Heart right ventricle (tissue), 16 donors: Measurements from ENCODE around the gene MYDGF. TPM values are rescaled to one million over a fixed set of nuclear protein-coding genes. Genes with fewer than 3 reads are reported as not detected.

Source experiments
- ATAC-seq, 8 donors: fragments of 200-7000 bp; cut with Tn5 transposase; one replicate each; pipeline ENCODE4 v1.9.1; 2020; ENCODE audit warnings: mild to moderate bottlenecking in 8 of 8, moderate library complexity in 8 of 8, moderate number of reproducible peaks in 1 of 8
- DNase-seq, 2 donors: peaks; one replicate each; pipeline ENCODE4 v3.0.0-alpha.2; 2020
- H3K27ac ChIP-seq, 10 donors: fragments of 200-600 bp; sonication (generic) in 2 of 10; one replicate each; pipeline versions ENCODE4 v1.5.0 to v1.8.0; 2020 to 2022; ENCODE audit warnings: mild to moderate bottlenecking in 3 of 10
- H3K27me3 ChIP-seq, 7 donors: fragments of 200-600 bp; one replicate each; pipeline ENCODE4 v1.8.0; 2021 to 2022; ENCODE audit warnings: mild to moderate bottlenecking in 2 of 7
- H3K36me3 ChIP-seq, 9 donors: fragments of 200-600 bp; sonication (generic) in 1 of 9; one replicate each; pipeline versions ENCODE4 v1.5.0 to v1.8.0; 2020 to 2022; ENCODE audit warnings: mild to moderate bottlenecking in 2 of 9
- H3K4me1 ChIP-seq, 9 donors: fragments of 200-600 bp; sonication (generic) in 1 of 9; one replicate each; pipeline versions ENCODE4 v1.5.0 to v1.8.0; 2020 to 2022; ENCODE audit warnings: mild to moderate bottlenecking in 4 of 9
- H3K4me3 ChIP-seq, 10 donors: fragments of 200-600 bp; sonication (generic) in 2 of 10; one replicate each; pipeline versions ENCODE4 v1.5.0 to v1.8.0; 2020 to 2022; ENCODE audit warnings: mild to moderate bottlenecking in 7 of 10, moderate library complexity in 2 of 10
- H3K9me3 ChIP-seq, 11 donors: fragments of 200-600 bp in 10 of 11; sonication (generic) in 2 of 11; one replicate each; pipeline versions ENCODE4 v1.5.0 to v1.8.0; 2013 to 2022; ENCODE audit warnings: mild to moderate bottlenecking in 2 of 11, control low read depth in 1 of 11, moderate library complexity in 1 of 11
- WGBS, 2 donors: extraction: QIAGEN DNeasy Blood & Tissue Kit; methylation state at CpG; one replicate each; pipeline ENCODE4 v1.1.7; 2013; ENCODE audit warnings: inconsistent platforms in 1 of 2; 5-methylcytosine and 5-hydroxymethylcytosine counted together
- intact Hi-C, 10 donors: fragments of 100-400 bp; cut with DNase I; formaldehyde crosslinking; loops; one replicate each; pipeline versions ENCODE4 v1.11.1 to v1.14.2; 2022
- polyA plus RNA-seq, 2 donors: library from polyadenylated mRNA; stranded (reverse); fragments of 200-250 nt; gene quantifications; one replicate each; pipeline ENCODE4 v1.2.3, GENCODE V29; 2013
- total RNA-seq, 10 donors: library from RNA; stranded (reverse); fragmentation: NEBNext Ultra II Directional in 3 of 10; extraction: Animal tissue kit (Norgen Biotek cat#: 25700) in 3 of 10; gene quantifications; one replicate each; pipeline versions ENCODE4 v1.2.1 to v1.2.4, GENCODE V29; 2021 to 2023
- TF ChIP-seq, protein P1 (sequence below), 9 donors: fragments of 200-600 bp; sonication (generic) in 2 of 9; IDR thresholded peaks; one replicate each; pipeline versions ENCODE4 v1.5.0 to v1.8.0; 2021 to 2022; ENCODE audit warnings: antibody characterized with exemption in 9 of 9, mild to moderate bottlenecking in 5 of 9, moderate library complexity in 1 of 9
- donor health status: Arrhythmogenic right ventricular cardiomyopathy.
- donor health status: ischemic (EF 13 %, LVEDD 7.1; RV severe dilation, severe dysfunction).
- donor health status: healthy with polysubstance abuse.
- donor health status: DM: no; HTN: yes; CAD: no.
- donor health status: DM: no; HTN: no; CAD: no.
- donor health status: ischemic (EF 25% LVEDD 6.9; RV normal size, moderate dysfunction).
- donor health status: ischemic (EF 25% LVEDD 5.7; RV mildly dilated, moderate dysfunction).
- donor health status: healthy.
- donor health status: DM: yes; HTN: yes; CAD: no.
- donor health status: Ischemic cardiomyopathy.
- donor health status: ischemic (EF 35%, LVEDD 5.7; RV mildly dilated, moderate dysfunction).
- donor health status: nonischemic (EF 11% LVEDD 7.7; RV severe dilation, severe dysfunction).
- donor health status: DM: yes; HTN: yes; CAD: no.
- donor health status: PGD.
- donor health status: ischemic (EF 29% LVEDD 5.4; RV normal size, mild dysfunction).
- donor health status: nonischemic (EF 23%, LVEDD 6.1; RV moderate dilation, normal function).

MYDGF gene
- total and polyA plus RNA-seq, 12 donors: 14.2 to 211 (median 25.3) TPM

DNA sequence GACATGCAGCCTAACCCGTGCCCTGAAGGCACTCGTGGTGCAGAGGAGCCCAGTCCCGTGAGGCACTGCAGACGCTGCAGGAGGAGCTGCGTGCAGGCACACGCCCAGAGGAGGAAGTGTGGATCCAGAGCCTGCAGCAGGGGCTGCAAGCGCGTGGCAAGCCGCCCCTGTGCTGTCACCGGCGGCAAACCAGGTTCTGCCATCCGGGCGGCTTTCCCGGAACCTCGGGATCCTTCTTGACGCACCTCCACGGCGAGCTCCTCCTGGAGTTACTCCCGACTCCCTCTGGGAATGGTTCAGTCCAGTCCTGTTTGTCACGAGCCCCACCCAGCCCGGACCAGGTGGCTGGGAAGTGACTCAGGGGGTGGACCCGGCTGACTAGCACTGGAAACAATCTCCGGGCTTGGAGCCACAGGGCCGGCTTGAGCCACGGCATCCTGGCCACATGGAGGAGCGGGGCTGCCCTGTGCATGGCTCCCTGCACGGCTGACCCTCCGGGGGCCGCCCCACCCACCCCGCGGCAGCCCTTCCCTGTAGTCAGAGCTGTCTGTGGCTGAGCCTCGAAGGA, 43.3 kb upstream of the MYDGF start:
- ATAC-seq: peak; percentile 81 to 95 (median 88)
- TF ChIP-seq, protein P1, sequence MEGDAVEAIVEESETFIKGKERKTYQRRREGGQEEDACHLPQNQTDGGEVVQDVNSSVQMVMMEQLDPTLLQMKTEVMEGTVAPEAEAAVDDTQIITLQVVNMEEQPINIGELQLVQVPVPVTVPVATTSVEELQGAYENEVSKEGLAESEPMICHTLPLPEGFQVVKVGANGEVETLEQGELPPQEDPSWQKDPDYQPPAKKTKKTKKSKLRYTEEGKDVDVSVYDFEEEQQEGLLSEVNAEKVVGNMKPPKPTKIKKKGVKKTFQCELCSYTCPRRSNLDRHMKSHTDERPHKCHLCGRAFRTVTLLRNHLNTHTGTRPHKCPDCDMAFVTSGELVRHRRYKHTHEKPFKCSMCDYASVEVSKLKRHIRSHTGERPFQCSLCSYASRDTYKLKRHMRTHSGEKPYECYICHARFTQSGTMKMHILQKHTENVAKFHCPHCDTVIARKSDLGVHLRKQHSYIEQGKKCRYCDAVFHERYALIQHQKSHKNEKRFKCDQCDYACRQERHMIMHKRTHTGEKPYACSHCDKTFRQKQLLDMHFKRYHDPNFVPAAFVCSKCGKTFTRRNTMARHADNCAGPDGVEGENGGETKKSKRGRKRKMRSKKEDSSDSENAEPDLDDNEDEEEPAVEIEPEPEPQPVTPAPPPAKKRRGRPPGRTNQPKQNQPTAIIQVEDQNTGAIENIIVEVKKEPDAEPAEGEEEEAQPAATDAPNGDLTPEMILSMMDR (IDR thresholded peaks at IDR 0.05): no peak
- peaks cover 0 to 98% (median 44%) of the 10 kb centered on the region in 9 donors for H3K36me3 ChIP-seq
- H3K27me3 ChIP-seq: no peaks in the 10 kb centered on the region
- H3K27ac ChIP-seq: peak overlapping the region; percentile 62 to 91 (median 76)
- intact Hi-C loops: no loop called here
- peaks cover 14 to 59% (median 44%) of the 10 kb centered on the region in 9 donors for H3K4me1 ChIP-seq
- WGBS, 2 donors: 57 to 74% methylated on average over 32 of the region's 32 CpGs
- H3K9me3 ChIP-seq: no peaks in the 10 kb centered on the region
- DNase-seq: peak; percentile 77 to 87
- H3K4me3 ChIP-seq: peak overlapping the region in 3 of 10 donors; percentile 23 to 30 (median 24)

DNA sequence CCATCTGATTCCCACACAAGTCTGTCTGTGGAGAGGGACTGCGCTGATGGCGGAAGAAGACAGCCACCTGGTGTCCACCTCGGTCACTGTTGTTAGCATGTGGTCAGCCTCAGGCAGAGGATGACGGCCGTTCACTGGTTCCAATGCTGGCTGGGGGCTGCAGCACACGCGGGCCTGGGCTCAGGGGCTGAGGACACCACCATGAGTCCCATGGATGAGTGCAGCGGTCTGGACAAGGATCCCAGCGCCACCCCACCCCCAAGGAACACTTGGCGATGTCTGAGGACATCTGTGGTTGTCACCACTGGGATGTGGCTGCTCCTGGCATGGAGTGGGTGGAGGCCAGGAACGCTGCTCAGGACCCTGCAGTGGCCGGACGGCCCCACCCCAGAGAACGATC, 42.6 kb upstream of the MYDGF start:
- Histone ChIP-seq H3K27me3 (no peaks in the 10 kb centered on the region), H3K36me3 (peaks cover 0 to 92% (median 37%) of the 10 kb centered on the region in 9 donors), H3K4me1 (peaks cover 14 to 59% (median 51%) of the 10 kb centered on the region in 9 donors), H3K4me3 (peak overlapping the region in 1 of 10 donors; percentile 30), H3K27ac (peak overlapping the region; percentile 62 to 91 (median 76)), H3K9me3 (no peaks in the 10 kb centered on the region)
- TF ChIP-seq, protein P1 (IDR thresholded peaks at IDR 0.05): no peak
- DNase-seq (no peak), ATAC-seq (peak in 3 of 8 donors; percentile 1 to 3 (median 1))
- 82 to 85% methylated on average over 14 of the region's 14 CpGs for WGBS, 2 donors
- intact Hi-C loops: no loop called here

DNA sequence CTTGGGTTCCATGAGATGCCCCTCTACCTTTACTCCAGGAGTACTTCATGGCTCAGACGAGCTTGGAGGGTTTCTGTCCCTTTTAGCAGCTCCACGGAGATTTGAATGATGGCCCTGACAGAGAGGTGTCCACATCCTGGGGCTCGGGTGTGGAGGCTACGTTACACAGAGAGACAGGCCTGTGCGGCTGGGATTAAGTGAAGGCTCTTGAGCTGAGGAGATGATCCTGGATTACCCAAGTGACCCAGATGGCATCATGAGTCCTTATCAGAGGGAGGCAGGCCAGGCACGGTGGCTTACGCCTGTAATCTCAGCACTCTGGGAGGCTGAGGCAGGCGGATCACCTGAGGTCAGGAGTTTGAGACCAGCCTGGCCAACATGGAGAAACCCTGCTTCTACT, 41.1 kb upstream of the MYDGF start:
- H3K4me3 ChIP-seq: no peak overlapping the region
- TF ChIP-seq, protein P1 (IDR thresholded peaks at IDR 0.05): no peak
- ATAC-seq (no peak), DNase-seq (no peak)
- no peaks in the 10 kb centered on the region for H3K9me3 ChIP-seq
- intact Hi-C loops: no loop called here
- WGBS, 2 donors: 90 to 97% methylated on average over 8 of the region's 8 CpGs
- peaks cover 0 to 85% (median 30%) of the 10 kb centered on the region in 9 donors for H3K36me3 ChIP-seq
- no peaks in the 10 kb centered on the region for H3K27me3 ChIP-seq
- H3K27ac ChIP-seq: peak overlapping the region in 2 of 10 donors; percentile 3 to 59
- H3K4me1 ChIP-seq: peaks cover 17 to 68% (median 55%) of the 10 kb centered on the region in 9 donors

DNA sequence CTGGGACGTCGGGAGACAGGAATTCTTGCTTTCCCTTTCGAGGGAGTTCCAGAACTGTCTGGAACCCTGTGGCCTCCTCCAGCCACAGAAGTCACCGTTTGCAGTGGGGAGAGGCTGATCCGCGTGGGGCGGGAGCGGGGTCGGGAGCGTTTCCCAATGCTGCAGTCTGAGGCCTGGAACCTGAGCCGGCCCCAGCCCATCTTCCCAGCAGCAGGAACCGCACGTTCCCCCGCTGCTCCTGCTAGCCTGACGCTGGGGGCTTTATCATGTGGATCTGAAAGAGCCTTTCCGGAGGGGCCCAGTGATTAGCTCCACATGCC, 40.1 kb upstream of the MYDGF start:
- Histone ChIP-seq H3K4me1 (peaks cover 17 to 74% (median 58%) of the 10 kb centered on the region in 9 donors), H3K36me3 (peaks cover 0 to 85% (median 33%) of the 10 kb centered on the region in 9 donors), H3K27me3 (no peaks in the 10 kb centered on the region), H3K9me3 (no peaks in the 10 kb centered on the region), H3K4me3 (no peak overlapping the region), H3K27ac (peak overlapping the region in 9 of 10 donors; percentile 15 to 88 (median 68))
- 86 to 92% methylated on average over 15 to 16 of the region's 16 CpGs for WGBS, 2 donors
- ATAC-seq: no peak
- TF ChIP-seq, protein P1 (IDR thresholded peaks at IDR 0.05): no peak
- no peak for DNase-seq
- intact Hi-C loops: no loop called here
